Psoas muscle (tissue), 8 donors: ENCODE measurements around the gene ARL15. TPM values are rescaled to one million over a fixed set of nuclear protein-coding genes. Genes with fewer than 3 reads are reported as not detected.

Source experiments
- ATAC-seq, 4 donors: fragments of 200-7000 bp; cut with Tn5 transposase; one replicate each; pipeline ENCODE4 v1.9.1; 2020; ENCODE audit warnings: moderate library complexity in 3 of 4, mild to moderate bottlenecking in 2 of 4
- DNase-seq, 2 donors: peaks; one replicate each; pipeline ENCODE4 v3.0.0-alpha.2; 2020
- H3K27ac ChIP-seq: fragments of 200-600 bp; one replicate; pipeline ENCODE4 v1.8.0; 2022
- H3K27me3 ChIP-seq, 3 donors: fragments of 200-600 bp in 1 of 3; one replicate each; pipeline versions ENCODE4 v1.6.1 to v1.8.0; 2013 to 2022; ENCODE audit warnings: low read length in 2 of 3, mild to moderate bottlenecking in 2 of 3, moderate library complexity in 1 of 3; ENCODE audit not compliant: insufficient read depth in 3 of 3
- H3K36me3 ChIP-seq, 2 donors: fragments of 200-600 bp in 1 of 2; one replicate each; pipeline versions ENCODE4 v1.6.1 to v1.8.0; 2013 to 2022; ENCODE audit warnings: low read depth in 1 of 2, mild to moderate bottlenecking in 1 of 2, moderate library complexity in 1 of 2; ENCODE audit not compliant: insufficient read depth in 1 of 2
- H3K4me1 ChIP-seq: fragments of 200-600 bp; one replicate; pipeline ENCODE4 v1.8.0; 2022
- H3K4me3 ChIP-seq: fragments of 200-600 bp; one replicate; pipeline ENCODE4 v1.8.0; 2022; ENCODE audit warnings: mild to moderate bottlenecking
- H3K9me3 ChIP-seq: fragments of 200-600 bp; one replicate; pipeline ENCODE4 v1.8.0; 2022
- CTCF ChIP-seq: fragments of 200-600 bp; IDR thresholded peaks from one replicate; pipeline ENCODE4 v1.8.0; 2022; ENCODE audit warnings: antibody characterized with exemption
- whole genome bisulfite sequencing, 3 donors: extraction: QIAGEN DNeasy Blood & Tissue Kit; methylation state at CpG; one replicate each; pipeline versions ENCODE4 v1.1.6 to v1.1.7; 2013; 5-methylcytosine and 5-hydroxymethylcytosine counted together
- intact Hi-C, 2 donors: fragments of 100-400 bp; cut with DNase I; formaldehyde crosslinking; loops; one replicate each; pipeline versions ENCODE4 v1.11.0 to v1.14.2; 2022
- polyA plus RNA-seq, 3 donors: library from polyadenylated mRNA; stranded (reverse); fragments of 200-250 nt; gene quantifications; one replicate each; pipeline ENCODE4 v1.2.3, GENCODE V29; 2013
- total RNA-seq, 4 donors: library from RNA; stranded (reverse); fragmentation: NEBNext Ultra II Directional in 2 of 4; extraction: Animal tissue kit (Norgen Biotek cat#: 25700) in 2 of 4; gene quantifications; one replicate each; pipeline versions ENCODE4 v1.2.1 to v1.2.4, GENCODE V29; 2021 to 2023
- donor health status: healthy with polysubstance abuse.
- donor health status: DM: no; HTN: no; CAD: no; lungs with moderate emphysema.
- donor health status: Bipolar disorder and iron deficiency.
- donor health status: healthy.
- donor health status: DM: yes; HTN: yes; CAD: no.
- donor health status: DM: no; HTN: no; CAD: no.
- donor health status: DM: no; HTN: no; CAD: no.
- donor health status: DM: yes; HTN: yes; CAD: no.

Gene ARL15
- total and polyA plus RNA-seq, 7 donors, result 2.5 to 8.9 (median 4.6) TPM

GRCh38 chr5:53932351-53932750 lies 378.0 kb downstream of the ARL15 start:
- H3K4me3 ChIP-seq, result no peak overlapping the region
- no peaks in the 10 kb centered on the region for H3K27me3 ChIP-seq
- H3K9me3 ChIP-seq, result no peaks in the 10 kb centered on the region
- no peak overlapping the region for H3K27ac ChIP-seq
- ATAC-seq (no peak), DNase-seq (no peak)
- TF ChIP-seq CTCF, result no peak
- H3K36me3 ChIP-seq, result no peaks in the 10 kb centered on the region
- WGBS, 3 donors, result 74 to 86% (median 74%) methylated on average over 6 of the region's 6 CpGs
- H3K4me1 ChIP-seq, result no peaks in the 10 kb centered on the region
- intact Hi-C loops, result no loop called here

- ATAC-seq (no peak), DNase-seq (no peak)
- no peaks in the 10 kb centered on the region for H3K9me3 ChIP-seq
- no peak overlapping the region for H3K27ac ChIP-seq
- 64 to 71% (median 64%) methylated on average over 5 of the region's 5 CpGs for WGBS, 3 donors
- no peaks in the 10 kb centered on the region for H3K4me1 ChIP-seq
- no peak for TF ChIP-seq CTCF
- no peaks in the 10 kb centered on the region for H3K27me3 ChIP-seq
- H3K36me3 ChIP-seq, result no peaks in the 10 kb centered on the region
- intact Hi-C loops, result no loop called here
- no peak overlapping the region for H3K4me3 ChIP-seq
These were observed 379.9 kb downstream of the ARL15 start for GRCh38 chr5:53930457-53930856.

GRCh38 chr5:53929570-53929969 lies 380.8 kb downstream of the ARL15 start:
- WGBS, 3 donors, result 91 to 98% (median 96%) methylated on average over 2 of the region's 2 CpGs
- Histone ChIP-seq H3K27me3 (no peaks in the 10 kb centered on the region), H3K9me3 (no peaks in the 10 kb centered on the region), H3K4me3 (no peak overlapping the region), H3K4me1 (no peaks in the 10 kb centered on the region), H3K27ac (no peak overlapping the region), H3K36me3 (no peaks in the 10 kb centered on the region)
- TF ChIP-seq CTCF, result no peak
- intact Hi-C loops, result no loop called here
- ATAC-seq (no peak), DNase-seq (no peak)

GRCh38 chr5:53929152-53929551 lies 381.2 kb downstream of the ARL15 start:
- WGBS, 3 donors, result 90 to 93% (median 91%) methylated on average over 4 of the region's 4 CpGs
- TF ChIP-seq CTCF, result no peak
- Histone ChIP-seq H3K9me3 (no peaks in the 10 kb centered on the region), H3K36me3 (no peaks in the 10 kb centered on the region), H3K4me3 (no peak overlapping the region), H3K27ac (no peak overlapping the region), H3K27me3 (no peaks in the 10 kb centered on the region), H3K4me1 (no peaks in the 10 kb centered on the region)
- intact Hi-C loops, result no loop called here
- ATAC-seq, result no peak
- no peak for DNase-seq

GRCh38 chr5:53928641-53929040 lies 381.7 kb downstream of the ARL15 start:
- Histone ChIP-seq H3K27me3 (no peaks in the 10 kb centered on the region), H3K4me1 (no peaks in the 10 kb centered on the region), H3K4me3 (no peak overlapping the region), H3K9me3 (no peaks in the 10 kb centered on the region), H3K36me3 (no peaks in the 10 kb centered on the region), H3K27ac (no peak overlapping the region)
- 80 to 89% (median 84%) methylated on average over 6 of the region's 6 CpGs for whole genome bisulfite sequencing, 3 donors
- no peak for ATAC-seq
- no peak for TF ChIP-seq CTCF
- no peak for DNase-seq
- intact Hi-C loops, result no loop called here
